Fibroblast of mammary gland (primary cell): ENCODE results near the gene GASK1B.

Source experiments
- DNase-seq: peaks from one replicate; pipeline ENCODE4 v3.0.0-alpha.2; 2010; ENCODE audit warnings: low read depth
- H3K4me3 ChIP-seq: 2 replicates; pipeline ENCODE4 v1.5.1; 2011; ENCODE audit warnings: low read depth, mild to moderate bottlenecking, low read length, moderate library complexity; ENCODE audit not compliant: control insufficient read depth
- TF ChIP-seq, protein P1 (sequence below): conservative IDR thresholded peaks from 2 replicates; pipeline ENCODE4 v1.5.1; 2011; ENCODE audit warnings: low read depth, low read length, inconsistent platforms; ENCODE audit not compliant: control insufficient read depth, insufficient read depth

The GASK1B gene

DNA sequence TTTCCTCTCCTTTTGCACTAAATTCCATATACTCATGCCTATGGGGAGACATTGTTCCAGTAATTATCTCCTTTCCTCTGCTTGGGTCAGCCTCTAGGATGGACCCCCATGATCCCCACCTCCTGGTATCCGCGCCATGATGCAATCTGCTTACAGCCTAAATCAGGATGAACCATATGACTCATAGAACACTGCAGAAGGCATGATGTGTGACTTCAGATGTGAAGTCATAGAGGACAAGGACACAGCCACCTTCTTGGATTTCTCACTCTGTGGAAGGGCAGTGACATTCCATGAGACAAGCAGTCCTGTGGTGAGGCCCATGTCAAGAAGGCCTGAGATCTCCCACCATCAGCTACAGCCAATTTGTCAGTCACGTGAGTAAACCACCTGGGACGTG lies 28.5 kb upstream of the GASK1B start:
- DNase-seq, result peak; percentile 19
- TF ChIP-seq, protein P1, sequence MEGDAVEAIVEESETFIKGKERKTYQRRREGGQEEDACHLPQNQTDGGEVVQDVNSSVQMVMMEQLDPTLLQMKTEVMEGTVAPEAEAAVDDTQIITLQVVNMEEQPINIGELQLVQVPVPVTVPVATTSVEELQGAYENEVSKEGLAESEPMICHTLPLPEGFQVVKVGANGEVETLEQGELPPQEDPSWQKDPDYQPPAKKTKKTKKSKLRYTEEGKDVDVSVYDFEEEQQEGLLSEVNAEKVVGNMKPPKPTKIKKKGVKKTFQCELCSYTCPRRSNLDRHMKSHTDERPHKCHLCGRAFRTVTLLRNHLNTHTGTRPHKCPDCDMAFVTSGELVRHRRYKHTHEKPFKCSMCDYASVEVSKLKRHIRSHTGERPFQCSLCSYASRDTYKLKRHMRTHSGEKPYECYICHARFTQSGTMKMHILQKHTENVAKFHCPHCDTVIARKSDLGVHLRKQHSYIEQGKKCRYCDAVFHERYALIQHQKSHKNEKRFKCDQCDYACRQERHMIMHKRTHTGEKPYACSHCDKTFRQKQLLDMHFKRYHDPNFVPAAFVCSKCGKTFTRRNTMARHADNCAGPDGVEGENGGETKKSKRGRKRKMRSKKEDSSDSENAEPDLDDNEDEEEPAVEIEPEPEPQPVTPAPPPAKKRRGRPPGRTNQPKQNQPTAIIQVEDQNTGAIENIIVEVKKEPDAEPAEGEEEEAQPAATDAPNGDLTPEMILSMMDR, result no peak
- H3K4me3 ChIP-seq, result no peak overlapping the region

DNA sequence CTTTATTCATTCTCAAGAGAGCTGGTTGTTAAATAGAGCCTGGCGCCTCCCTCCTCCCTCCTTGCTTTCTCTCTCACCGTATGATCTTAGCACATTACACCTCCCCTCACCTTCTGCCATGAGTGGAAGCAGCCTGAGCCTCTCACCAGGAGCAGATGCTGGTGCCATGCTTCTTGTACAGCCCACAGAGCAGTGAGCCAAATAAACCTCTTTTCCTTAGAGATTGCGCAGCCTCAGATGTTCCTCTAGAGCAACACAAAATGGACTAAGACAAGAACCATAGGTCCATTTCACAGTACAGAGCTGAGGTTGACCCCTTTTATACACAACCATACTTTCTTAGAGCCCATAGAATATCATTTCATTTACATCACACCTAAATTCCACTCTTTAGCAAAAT lies 27.4 kb upstream of the GASK1B start:
- DNase-seq, result no peak
- TF ChIP-seq, protein P1, result no peak
- no peak overlapping the region for H3K4me3 ChIP-seq

DNA sequence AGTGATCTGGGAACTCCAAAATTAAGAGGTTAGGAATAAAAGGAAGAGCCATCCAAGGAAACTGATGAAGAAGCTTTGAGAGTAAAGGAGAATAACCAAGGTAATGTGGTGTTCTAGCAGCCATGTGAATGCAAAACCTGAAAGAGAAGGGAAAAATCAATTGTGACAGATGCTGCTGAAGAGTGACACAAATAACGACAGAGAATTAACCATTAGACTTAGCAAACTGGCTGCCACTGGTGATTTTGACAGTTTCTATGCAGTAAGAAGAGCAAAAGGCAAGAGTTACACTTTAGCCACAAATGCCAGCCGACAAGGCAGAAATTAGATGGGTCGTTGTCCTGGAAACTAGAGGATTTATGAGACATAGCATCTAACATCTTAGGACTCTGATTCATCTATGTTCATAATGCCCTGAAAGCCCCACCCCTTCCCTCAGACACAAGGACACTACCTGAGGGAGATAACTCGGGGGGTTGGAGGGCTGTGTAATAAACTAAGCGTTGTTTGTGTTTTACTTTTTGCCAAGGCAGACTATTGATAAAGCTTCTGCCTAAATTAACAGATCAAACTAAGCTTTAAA lies 24.5 kb upstream of the GASK1B start:
- no peak overlapping the region for H3K4me3 ChIP-seq
- no peak for DNase-seq
- TF ChIP-seq, protein P1, result no peak

DNA sequence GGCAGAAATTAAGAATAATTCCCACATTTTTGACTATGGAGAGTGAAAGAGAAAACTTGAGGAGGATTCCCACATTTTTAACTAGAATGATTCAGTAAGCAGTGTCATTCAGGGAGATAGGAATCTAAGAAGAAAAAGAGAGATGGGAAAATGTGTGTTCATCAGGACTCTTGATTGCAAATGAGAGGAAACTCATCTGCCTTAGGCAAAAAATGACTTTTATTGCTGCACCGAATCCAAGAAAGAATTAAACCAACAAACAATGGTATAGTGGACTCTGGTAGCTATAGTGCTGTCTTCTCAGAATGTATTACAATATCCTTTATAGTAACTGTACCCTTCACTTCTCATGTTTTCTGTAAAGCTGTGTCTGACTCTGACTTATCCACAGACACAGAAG lies 22.5 kb upstream of the GASK1B start:
- TF ChIP-seq, protein P1, result no peak
- no peak overlapping the region for H3K4me3 ChIP-seq

DNA sequence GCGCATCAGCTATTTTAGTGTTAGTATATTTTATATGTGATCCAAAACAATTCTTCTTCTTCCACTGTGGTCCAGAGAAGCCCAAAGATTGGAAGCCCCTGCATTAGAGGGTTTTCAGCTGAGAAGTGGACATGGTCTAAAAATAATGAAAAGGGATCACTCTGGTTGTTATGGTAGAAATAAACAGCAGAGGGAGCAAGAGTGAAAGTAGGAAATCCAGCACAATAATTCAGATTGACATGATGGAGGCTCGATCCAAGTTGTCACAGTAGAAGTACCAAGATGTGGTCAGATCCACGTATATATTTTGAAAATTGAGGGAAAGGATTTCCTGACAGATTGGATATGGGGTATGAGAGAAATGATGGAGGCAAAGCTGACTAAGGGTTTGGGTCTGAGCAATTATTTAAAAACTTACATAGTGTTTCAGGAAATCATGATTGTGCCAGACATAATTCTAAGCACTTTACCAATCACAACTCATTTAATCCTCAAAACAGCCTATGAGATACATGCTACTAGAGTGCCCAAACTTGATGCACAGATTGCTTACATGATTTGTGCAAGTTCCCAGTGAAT lies 20.4 kb upstream of the GASK1B start:
- H3K4me3 ChIP-seq, result no peak overlapping the region
- DNase-seq, result peak; percentile 35
- TF ChIP-seq, protein P1, result peak; percentile 55

More for the DNA sequence above, 22.5 kb upstream of the GASK1B start:
- DNase-seq, result no peak

DNA sequence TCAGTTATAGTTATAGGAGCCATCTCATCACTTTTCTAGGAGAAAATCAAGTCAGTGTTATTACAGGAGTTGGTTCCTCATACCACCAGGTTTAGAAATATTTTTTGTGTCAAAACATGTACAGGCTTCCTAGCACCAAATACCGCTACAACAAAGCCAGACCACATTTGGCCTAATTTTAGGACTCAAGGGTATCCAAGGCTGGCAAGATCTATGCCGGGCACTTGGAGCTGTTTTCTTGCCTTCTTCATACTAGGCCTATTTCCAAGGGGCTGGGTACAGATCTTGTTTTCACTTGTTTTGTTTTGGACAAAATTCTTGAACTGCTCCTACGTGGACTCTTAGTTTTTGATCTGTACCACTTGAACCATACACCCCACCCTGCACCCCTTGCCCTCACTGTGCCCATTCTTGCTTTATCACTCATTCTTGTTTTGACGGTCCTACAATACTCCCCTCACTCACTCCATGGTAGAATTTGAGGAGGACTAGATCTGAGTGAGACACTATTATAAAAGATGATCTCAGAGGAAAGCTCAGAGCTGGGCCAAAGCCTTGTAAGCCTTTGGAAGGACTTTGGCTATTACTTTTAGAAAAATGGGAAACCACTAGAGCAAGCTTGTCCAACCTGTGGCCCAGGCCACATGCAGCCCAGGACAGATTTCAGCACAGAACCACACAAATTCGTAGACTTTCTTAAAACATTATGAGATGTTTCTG lies 19.8 kb upstream of the GASK1B start:
- no peak overlapping the region for H3K4me3 ChIP-seq
- no peak for DNase-seq
- TF ChIP-seq, protein P1, result no peak

DNA sequence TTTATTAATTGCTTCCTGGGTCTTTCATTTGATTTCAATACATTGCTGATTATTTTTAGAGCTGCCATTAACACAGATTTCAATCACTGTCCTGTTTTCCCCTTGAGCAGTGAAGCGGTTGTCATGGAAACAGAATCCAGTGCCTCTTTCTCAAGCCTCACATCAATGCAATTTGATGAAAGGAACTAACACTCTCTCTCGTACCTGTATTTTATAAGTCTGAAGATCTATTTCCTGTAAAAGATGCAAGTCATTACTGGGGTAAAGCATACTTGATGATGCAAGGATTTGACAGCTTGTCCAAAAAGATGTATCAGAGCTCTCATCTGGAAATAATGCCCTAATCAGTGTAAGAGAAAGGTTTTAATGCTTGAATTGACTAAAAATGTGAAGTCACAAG lies 17.9 kb upstream of the GASK1B start:
- no peak for DNase-seq
- H3K4me3 ChIP-seq, result no peak overlapping the region
- TF ChIP-seq, protein P1, result no peak
